OCI-LY1 (cell line): ENCODE data around the gene FADS2.

Experiments
- H2AFZ ChIP-seq: fragments of 200-600 bp; sonication (generic), shearing (Covaris generic); 2 replicates; pipeline ENCODE4 v1.6.0; 2014; ENCODE audit warnings: antibody characterized with exemption, mild to moderate bottlenecking, low read length
- H3F3A ChIP-seq: fragments of 200-600 bp; sonication (generic), shearing (Covaris generic); 2 replicates; pipeline ENCODE4 v1.6.0; 2014; ENCODE audit warnings: mild to moderate bottlenecking, antibody characterized with exemption, low read length, moderate library complexity; ENCODE audit not compliant: insufficient read depth
- H3K27ac ChIP-seq: fragments of 200-600 bp; sonication (generic); 2 replicates; pipeline ENCODE4 v1.5.1; 2014; ENCODE audit warnings: low read length, mixed run types, mild to moderate bottlenecking, low read depth; ENCODE audit not compliant: poor library complexity, severe bottlenecking
- H3K27me3 ChIP-seq: fragments of 200-600 bp; sonication (generic); 2 replicates; pipeline ENCODE4 v1.6.0; 2014; ENCODE audit warnings: antibody characterized with exemption, mild to moderate bottlenecking, low read length, moderate library complexity; ENCODE audit not compliant: insufficient read depth
- H3K36me3 ChIP-seq: fragments of 200-600 bp; sonication (generic); 2 replicates; pipeline ENCODE4 v1.6.1; 2014; ENCODE audit warnings: mild to moderate bottlenecking, antibody characterized with exemption, low read length, moderate library complexity, mixed read lengths; ENCODE audit not compliant: insufficient read depth
- H3K4me1 ChIP-seq: fragments of 200-600 bp; sonication (generic); 2 replicates; pipeline ENCODE4 v1.5.1; 2014; ENCODE audit warnings: mild to moderate bottlenecking, low read length, moderate library complexity; ENCODE audit not compliant: insufficient read depth, severe bottlenecking
- H3K4me2 ChIP-seq: fragments of 200-600 bp; sonication (generic), shearing (Covaris generic); 2 replicates; pipeline ENCODE4 v1.6.1; 2014; ENCODE audit warnings: low read length
- H3K4me3 ChIP-seq: fragments of 200-600 bp; sonication (generic); 2 replicates; pipeline ENCODE4 v1.5.1; 2014; ENCODE audit warnings: low read length, low read depth, mild to moderate bottlenecking, mixed read lengths; ENCODE audit not compliant: poor library complexity, severe bottlenecking
- H3K79me2 ChIP-seq: fragments of 200-600 bp; shearing (Covaris generic); 2 replicates; pipeline ENCODE4 v1.6.1; 2016; ENCODE audit warnings: mixed run types, low read length, mixed read lengths; ENCODE audit not compliant: insufficient read depth
- H3K9ac ChIP-seq: fragments of 200-600 bp; sonication (generic), shearing (Covaris generic); 2 replicates; pipeline ENCODE4 v1.6.1; 2014; ENCODE audit warnings: mild to moderate bottlenecking, low read length, mixed read lengths
- H3K9me2 ChIP-seq: fragments of 200-600 bp; sonication (generic), shearing (Covaris generic); 2 replicates; pipeline ENCODE4 v1.6.1; 2014; ENCODE audit warnings: low read depth, mild to moderate bottlenecking, low read length, mixed read lengths
- H3K9me3 ChIP-seq: fragments of 200-600 bp; shearing (Covaris generic); 2 replicates; pipeline ENCODE4 v1.6.1; 2014; ENCODE audit warnings: low read length, mixed read lengths
- H4K20me1 ChIP-seq: fragments of 200-600 bp; sonication (generic), shearing (Covaris generic); 2 replicates; pipeline ENCODE4 v1.6.0; 2016; ENCODE audit warnings: mild to moderate bottlenecking, low read length; ENCODE audit not compliant: insufficient read depth
- CTCF ChIP-seq: fragments of 200-600 bp; sonication (generic), shearing (Covaris generic); IDR thresholded peaks from 2 replicates; pipeline ENCODE4 v1.5.1; 2017; ENCODE audit warnings: mild to moderate bottlenecking, antibody characterized with exemption, low read length, moderate library complexity, mixed read lengths
- EZH2 ChIP-seq: fragments of 200-600 bp; sonication (generic), shearing (Covaris generic); IDR thresholded peaks from 2 replicates; pipeline ENCODE4 v1.8.0; 2017; ENCODE audit warnings: borderline replicate concordance, mixed run types, mild to moderate bottlenecking, antibody characterized with exemption, low read length, moderate library complexity, mixed read lengths

Gene FADS2

DNA sequence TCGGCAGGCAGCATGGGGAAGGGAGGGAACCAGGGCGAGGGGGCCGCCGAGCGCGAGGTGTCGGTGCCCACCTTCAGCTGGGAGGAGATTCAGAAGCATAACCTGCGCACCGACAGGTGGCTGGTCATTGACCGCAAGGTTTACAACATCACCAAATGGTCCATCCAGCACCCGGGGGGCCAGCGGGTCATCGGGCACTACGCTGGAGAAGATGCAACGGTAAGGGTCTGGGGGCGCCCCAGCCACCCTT lies 204 bp downstream of the FADS2 start:
- H3K4me2 ChIP-seq, result peak overlapping the region; percentile 71
- H3K9me2 ChIP-seq, result no peaks in the 10 kb centered on the region
- peaks cover 57% of the 10 kb centered on the region for H3K4me1 ChIP-seq
- no peaks in the 10 kb centered on the region for H3K9me3 ChIP-seq
- peak overlapping the region; percentile 72 for H3K4me3 ChIP-seq
- no peak overlapping the region for H2AFZ ChIP-seq
- H3K27ac ChIP-seq, result peak overlapping the region; percentile 96
- H4K20me1 ChIP-seq, result no peaks in the 10 kb centered on the region
- H3K27me3 ChIP-seq, result no peaks in the 10 kb centered on the region
- peak overlapping the region; percentile 80 for H3K9ac ChIP-seq
- peaks cover 10% of the 10 kb centered on the region; the same call in 1 of the 2 replicates for H3K79me2 ChIP-seq
- TF ChIP-seq EZH2 (no peak), CTCF (no peak)
- H3K36me3 ChIP-seq, result peaks cover 7% of the 10 kb centered on the region; the same call in 1 of the 2 replicates
- no peaks in the 10 kb centered on the region for H3F3A ChIP-seq

- peak overlapping the region; percentile 80 for H3K9ac ChIP-seq
- peaks cover 62% of the 10 kb centered on the region for H3K4me1 ChIP-seq
Measured at GRCh38 chr11:61828629-61829407, 718 bp downstream of the FADS2 start.

DNA sequence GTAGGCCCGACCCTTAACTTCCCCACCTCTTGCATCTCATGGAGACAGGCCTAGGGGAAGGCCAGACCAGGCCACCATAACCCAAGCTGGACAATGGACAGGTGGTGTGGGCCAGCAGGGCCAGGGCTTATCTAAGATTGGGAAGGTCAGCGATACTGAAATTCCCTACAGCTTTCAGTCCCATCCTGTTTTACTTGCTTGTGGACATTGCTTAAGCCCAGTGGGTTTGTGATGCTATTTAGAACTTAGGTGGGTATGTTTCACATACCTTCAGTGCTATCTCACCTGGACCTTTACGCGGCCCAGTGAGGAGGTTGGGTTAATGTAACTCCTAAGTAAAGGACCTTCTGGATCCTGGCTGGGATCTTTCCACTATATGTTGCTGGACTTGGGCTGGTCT lies 1.7 kb downstream of the FADS2 start:
- no peak for TF ChIP-seq EZH2
- TF ChIP-seq CTCF, result no peak
- Histone ChIP-seq H3K27ac (peak overlapping the region; percentile 96), H3K4me1 (peaks cover 72% of the 10 kb centered on the region), H3F3A (no peaks in the 10 kb centered on the region), H3K9me2 (no peaks in the 10 kb centered on the region), H3K79me2 (peaks cover 10% of the 10 kb centered on the region; the same call in 1 of the 2 replicates), H4K20me1 (no peaks in the 10 kb centered on the region), H3K36me3 (peaks cover 7% of the 10 kb centered on the region; the same call in 1 of the 2 replicates), H3K4me2 (peak overlapping the region; percentile 71), H2AFZ (no peak overlapping the region), H3K9ac (peak overlapping the region; percentile 80), H3K27me3 (no peaks in the 10 kb centered on the region), H3K4me3 (peak overlapping the region; percentile 72), H3K9me3 (no peaks in the 10 kb centered on the region)

More at GRCh38 chr11:61828629-61829407, 718 bp downstream of the FADS2 start:
- H3K79me2 ChIP-seq, result peaks cover 10% of the 10 kb centered on the region; the same call in 1 of the 2 replicates
- peak overlapping the region; percentile 72 for H3K4me3 ChIP-seq
- no peaks in the 10 kb centered on the region for H3K27me3 ChIP-seq
- no peaks in the 10 kb centered on the region for H3K9me2 ChIP-seq
- H3K4me2 ChIP-seq, result peak overlapping the region; percentile 71
- TF ChIP-seq CTCF (peak; percentile 53), EZH2 (no peak)
- H3K27ac ChIP-seq, result peak overlapping the region; percentile 96
- no peak overlapping the region for H2AFZ ChIP-seq
- no peaks in the 10 kb centered on the region for H3K9me3 ChIP-seq
- peaks cover 7% of the 10 kb centered on the region; the same call in 1 of the 2 replicates for H3K36me3 ChIP-seq
- no peaks in the 10 kb centered on the region for H4K20me1 ChIP-seq
- no peaks in the 10 kb centered on the region for H3F3A ChIP-seq
